Hair follicle dermal papilla cell (primary cell): ENCODE data around the gene MYH9. TPM values are rescaled to one million over a fixed set of nuclear protein-coding genes. Genes with fewer than 3 reads are reported as not detected.

Experiments
- small RNA-seq: library from RNA; depleted of rRNA; stranded (forward); fragments of <200 nt; gene quantifications from one replicate; pipeline ENCODE3, GENCODE V24; 2012
- total RNA-seq: library from RNA; depleted of rRNA; stranded (reverse); fragments of >200 nt; gene quantifications from 2 replicates; pipeline ENCODE4 v1.2.3, GENCODE V29; 2012

MYH9 gene
- 1,214 and 1,222 TPM in 2 replicates for total RNA-seq

DNA sequence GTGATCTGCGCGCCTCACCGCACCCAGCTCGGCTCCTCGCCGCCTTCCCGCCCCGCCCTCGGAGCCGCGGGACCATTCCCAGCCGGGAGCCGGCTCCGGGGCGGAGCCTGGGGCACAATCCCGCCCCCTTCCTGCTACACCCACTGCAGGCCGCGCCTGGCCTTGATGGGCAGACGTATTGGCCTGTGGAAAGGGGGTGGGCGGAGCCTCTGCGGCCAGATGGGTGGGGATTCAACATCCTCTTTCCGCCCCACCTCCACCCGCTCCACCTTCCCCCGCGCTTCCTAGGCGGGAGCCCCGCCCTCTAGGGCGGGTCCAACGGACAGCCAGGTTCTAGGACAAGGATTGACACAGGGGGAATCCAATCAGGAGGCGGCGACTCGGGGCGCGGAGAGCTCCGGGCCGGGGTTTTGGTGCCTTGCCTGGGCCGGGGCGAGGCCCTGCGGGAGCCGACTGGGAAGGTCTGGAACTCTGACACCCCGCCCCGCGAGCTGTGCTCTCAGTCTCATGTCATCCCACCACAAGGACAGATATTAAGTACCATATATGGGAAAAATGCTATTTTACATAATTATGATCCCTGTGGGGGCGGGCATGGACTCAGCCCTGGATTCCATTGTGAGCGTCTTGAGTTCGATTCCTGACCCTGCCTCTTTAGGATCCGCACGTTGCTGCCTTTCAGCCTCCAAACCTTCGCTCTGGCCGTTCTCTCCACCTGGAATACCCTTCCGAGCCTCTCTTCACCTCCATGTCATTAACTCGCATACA, at the start of gene MYH9:
Gene MYH9, minus strand, starts transcription at position 9 of the 768 bp plus-strand sequence. CDS start 38,731 bp downstream, outside the sequence.

DNA sequence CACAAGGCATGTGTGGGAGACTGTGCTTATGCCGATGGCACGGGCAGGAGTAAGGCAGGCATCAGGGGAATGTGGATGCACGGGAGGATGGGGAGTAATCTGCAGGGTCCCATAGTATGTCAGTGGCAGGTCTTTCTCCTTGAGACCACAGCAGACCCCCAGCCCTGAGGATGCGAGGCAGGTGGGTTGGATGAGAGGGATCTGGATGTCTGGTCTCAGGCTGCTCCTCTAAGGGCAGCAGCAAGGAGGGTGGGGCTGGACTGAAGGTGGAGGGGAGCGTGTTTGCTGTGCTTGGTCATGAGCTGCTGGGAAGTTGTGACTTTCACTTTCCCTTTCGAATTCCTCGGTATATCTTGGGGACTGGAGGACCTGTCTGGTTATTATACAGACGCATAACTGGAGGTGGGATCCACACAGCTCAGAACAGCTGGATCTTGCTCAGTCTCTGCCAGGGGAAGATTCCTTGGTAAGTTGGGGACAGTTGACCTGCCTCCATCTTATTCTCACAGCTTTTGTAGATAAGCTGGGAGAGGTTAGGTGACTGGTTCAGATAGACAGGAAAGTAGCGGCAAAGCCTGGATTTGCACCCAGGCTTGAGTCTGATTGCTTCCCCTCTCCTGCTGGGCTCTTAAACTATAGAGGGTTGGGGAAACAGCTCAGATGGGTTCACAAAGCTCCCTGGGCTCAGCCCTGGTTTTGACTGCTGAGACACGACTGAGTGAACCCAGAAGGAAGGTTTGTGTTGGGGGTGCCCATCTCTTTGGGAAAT, 134.8 kb downstream of the MYH9 start, which contains the start of gene APOL1:
Gene APOL1, plus strand, starts transcription at position 380 of the 769 bp plus-strand sequence. CDS start 1,823 bp downstream, outside the sequence.

DNA sequence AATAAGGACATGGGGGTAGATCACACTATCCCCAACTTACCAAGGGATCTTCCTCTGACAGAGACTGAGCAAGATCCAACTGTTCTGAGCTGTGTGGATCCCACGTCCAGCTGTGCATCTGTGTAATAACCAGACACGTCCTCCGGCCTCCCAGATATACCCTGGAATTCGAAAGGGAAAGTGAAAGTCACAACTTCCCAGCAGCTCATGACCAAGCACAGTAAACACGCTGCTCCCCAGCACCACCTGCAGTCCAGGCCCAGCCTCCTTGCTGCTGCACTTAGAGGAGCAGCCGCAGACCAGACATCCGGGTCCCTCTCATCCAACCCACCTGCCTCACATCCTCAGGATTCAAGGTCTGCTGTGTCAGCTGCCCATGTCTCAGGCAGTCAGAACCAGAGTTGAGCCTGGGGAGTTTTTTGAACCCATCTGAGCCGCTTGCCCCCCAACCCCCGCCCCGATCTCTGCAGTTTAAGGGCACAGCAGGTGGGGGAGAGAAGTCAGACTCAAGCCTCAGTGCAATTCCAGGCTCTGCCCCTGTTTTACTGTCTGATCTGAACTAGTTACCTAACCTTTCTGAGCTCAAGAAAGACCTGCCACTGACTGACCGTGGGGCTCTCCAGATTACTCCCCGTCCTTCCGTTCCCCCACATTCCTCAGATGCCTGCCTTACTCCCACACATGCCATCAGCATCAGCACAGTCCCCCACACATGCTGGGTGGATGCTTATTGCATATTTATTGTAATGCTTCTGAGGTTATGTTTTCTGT, 148.2 kb downstream of the MYH9 start, which contains the start of gene APOL2:
Gene APOL2, minus strand, starts transcription at position 127 of the 771 bp plus-strand sequence. CDS start 6,365 bp downstream, outside the sequence.

Small RNAs within 50 kb of the gene (small RNA-seq; reads per million reads assigned to genes)
- not detected for gene MIR6819

Other genes with a start within 250 kb of the MYH9 start
- 15.4 and 19.1 TPM in 2 replicates for gene APOL3, start 227.2 kb downstream of the MYH9 start, total RNA-seq
- 1.8 and 2.9 TPM in 2 replicates for gene APOL4, start 186.2 kb downstream of the MYH9 start, total RNA-seq
- gene APOL2, start 148.4 kb downstream of the MYH9 start, total RNA-seq: 64.3 and 84.6 TPM in 2 replicates
- gene APOL1, start 134.8 kb downstream of the MYH9 start, total RNA-seq: 2.3 and 3.3 TPM in 2 replicates
- gene TXN2, start 93.7 kb upstream of the MYH9 start, total RNA-seq: 26.8 and 32.2 TPM in 2 replicates
- 10.7 and 12.7 TPM in 2 replicates for gene FOXRED2, start 119.1 kb upstream of the MYH9 start, total RNA-seq
- gene EIF3D, start 141.2 kb upstream of the MYH9 start, total RNA-seq: 395 and 500 TPM in 2 replicates